ENCODE results near the gene KIRREL3.

- TF ChIP-seq POLR2AphosphoS5 (IDR thresholded peaks at IDR 0.05) (no peak), POLR2A (IDR thresholded peaks at IDR 0.05) (no peak)
These were observed 472.5 kb downstream of the KIRREL3 start for GRCh38 chr11:126528075-126528474.
